NCI-H69 (cell line): Measurements from ENCODE around the gene OSBPL3.

Experiments
- DNase-seq: peaks from one replicate; lab custom pipeline; 2025; lab: John Stamatoyannopoulos, UW

Gene OSBPL3

GRCh38 chr7:24980534-24981170 is 674 bp upstream of the OSBPL3 start:
- peak; percentile 57 for DNase-seq

- DNase-seq: peak; percentile 59
Measured at GRCh38 chr7:24979470-24979862, 512 bp downstream of the OSBPL3 start.

GRCh38 chr7:24978843-24979469 is 1.0 kb downstream of the OSBPL3 start:
- peak; percentile 25 for DNase-seq

- no peak for DNase-seq
Measured at GRCh38 chr7:24975644-24976260, 4.2 kb downstream of the OSBPL3 start.

GRCh38 chr7:24975172-24975571 is 4.8 kb downstream of the OSBPL3 start:
- DNase-seq: no peak

- no peak for DNase-seq
Measured at GRCh38 chr7:24974026-24974832, 5.7 kb downstream of the OSBPL3 start.

- DNase-seq: no peak
Measured at GRCh38 chr7:24972991-24973390, 7.0 kb downstream of the OSBPL3 start.

- peak; percentile 14 for DNase-seq
Measured at GRCh38 chr7:24972166-24972477, 7.9 kb downstream of the OSBPL3 start.

GRCh38 chr7:24971333-24972165 is 8.4 kb downstream of the OSBPL3 start:
- DNase-seq: peak; percentile 63

- DNase-seq: no peak
Measured at GRCh38 chr7:24970676-24971075, 9.3 kb downstream of the OSBPL3 start.

GRCh38 chr7:24968165-24968564 is 11.8 kb downstream of the OSBPL3 start:
- peak; percentile 4 for DNase-seq

GRCh38 chr7:24967696-24968095 is 12.3 kb downstream of the OSBPL3 start:
- DNase-seq: no peak

- DNase-seq: no peak
Measured at GRCh38 chr7:24966802-24967201, 13.2 kb downstream of the OSBPL3 start.

- peak; percentile 35 for DNase-seq
Measured at GRCh38 chr7:24965831-24966708, 13.9 kb downstream of the OSBPL3 start.

GRCh38 chr7:24964191-24964590 is 15.8 kb downstream of the OSBPL3 start:
- DNase-seq: no peak

- no peak for DNase-seq
Measured at GRCh38 chr7:24963218-24963617, 16.8 kb downstream of the OSBPL3 start.

GRCh38 chr7:24962418-24962962 is 17.5 kb downstream of the OSBPL3 start:
- no peak for DNase-seq

GRCh38 chr7:24959735-24960485 is 20.1 kb downstream of the OSBPL3 start:
- DNase-seq: no peak

GRCh38 chr7:24958399-24958798 is 21.6 kb downstream of the OSBPL3 start:
- no peak for DNase-seq

GRCh38 chr7:24956021-24956420 is 24.0 kb downstream of the OSBPL3 start:
- DNase-seq: no peak
